HepG2 (cell line): ENCODE results near the gene STIMATE. TPM values are rescaled to one million over a fixed set of nuclear protein-coding genes. Genes with fewer than 3 reads are reported as not detected.

Experiments used
- ATAC-seq: fragments of 200-7000 bp; cut with Tn5 transposase; 3 replicates; pipeline ENCODE4 v1.9.1; 2020; ENCODE audit warnings: mild to moderate bottlenecking, moderate library complexity
- BruUV-seq: library from RNA; stranded (reverse); fragments of 400-500 nt; replicated peaks from 2 replicates; lab custom pipeline; 2021; lab: Mats Ljungman, UMichigan
- CTCF ChIA-PET: fragments of 300-600 bp; formaldehyde crosslinking; extraction: SDS; loops from one replicate; lab custom pipeline; 2021; ENCODE audit warnings: low total read pairs, inconsistent platforms, low intra/inter-chr PET ratio; lab: Yijun Ruan, JAX
- POLR2A ChIA-PET: fragments of 350-600 bp; sonication (Branson Sonifier 250); formaldehyde crosslinking; loops from one replicate; lab custom pipeline; 2020; ENCODE audit warnings: antibody characterized with exemption, inconsistent platforms; lab: Yijun Ruan, JAX
- DNase-seq: peaks from one replicate; pipeline ENCODE4 v3.0.0-alpha.2; 2015; ENCODE audit warnings: low spot score
- FAIRE-seq: peaks from 3 replicates; lab custom pipeline; 2011; peaks lifted over from hg19 to GRCh38; lab: Jason Lieb, UNC
- H2AFZ ChIP-seq: one replicate; pipeline ENCODE4 v1.6.1; 2011; ENCODE audit warnings: low read length, inconsistent platforms
- H3K27ac ChIP-seq: fragments of 300-600 bp; 3 replicates; pipeline ENCODE4 v1.8.0; 2011; ENCODE audit warnings: mixed run types, mild to moderate bottlenecking, mixed read lengths, low read length, inconsistent platforms; ENCODE audit not compliant: insufficient read depth; ENCODE audit errors: extremely low read length
- H3K27me3 ChIP-seq, 2 experiments: fragments of 200-600 bp in 1 of 2; 2 replicates in 1 of 2; 3 replicates in 1 of 2; pipeline versions ENCODE4 v1.6.0 to v1.8.0; 2011; ENCODE audit warnings: low read length in 2 of 2, mild to moderate bottlenecking in 2 of 2, moderate library complexity in 2 of 2, inconsistent platforms in 1 of 2; ENCODE audit not compliant: insufficient read depth in 2 of 2, control insufficient read depth in 1 of 2
- H3K36me3 ChIP-seq, 2 experiments: fragments of 200-600 bp in 1 of 2; replicated peaks in 1 of 2; 2 replicates in 1 of 2; 3 replicates in 1 of 2; pipeline versions ENCODE4 v1.5.1 to v1.8.0; 2011; ENCODE audit warnings: low read length in 2 of 2, inconsistent platforms in 1 of 2; ENCODE audit not compliant: insufficient read depth in 2 of 2, control insufficient read depth in 1 of 2
- H3K4me1 ChIP-seq: 2 replicates; pipeline ENCODE4 v1.5.1; 2012; ENCODE audit warnings: low read length, inconsistent platforms; ENCODE audit not compliant: insufficient read depth
- H3K4me2 ChIP-seq: 2 replicates; pipeline ENCODE4 v1.6.0; 2011; ENCODE audit warnings: low read depth, low read length, inconsistent platforms
- H3K4me3 ChIP-seq, 3 experiments: fragments of 200-600 bp in 1 of 3; sonication (generic), shearing (Covaris generic) in 1 of 3; replicated peaks in 1 of 3; 2 replicates each; pipeline ENCODE4 v1.5.1; 2011 to 2016; ENCODE audit warnings: low read length in 3 of 3, inconsistent platforms in 2 of 3, low read depth in 2 of 3, mild to moderate bottlenecking in 2 of 3, control low read depth in 1 of 3, mixed read lengths in 1 of 3; ENCODE audit not compliant: insufficient read depth in 1 of 3
- H3K79me2 ChIP-seq: one replicate; pipeline ENCODE4 v1.6.1; 2011; ENCODE audit warnings: low read length, inconsistent platforms; ENCODE audit not compliant: insufficient read depth
- H3K9ac ChIP-seq: 2 replicates; pipeline ENCODE4 v1.6.0; 2011; ENCODE audit warnings: mild to moderate bottlenecking, low read depth, low read length, inconsistent platforms; ENCODE audit not compliant: insufficient read depth
- H3K9me3 ChIP-seq: 2 replicates; pipeline ENCODE4 v1.5.1; 2012; ENCODE audit warnings: mild to moderate bottlenecking, low read length
- H4K20me1 ChIP-seq: 2 replicates; pipeline ENCODE4 v1.6.0; 2011; ENCODE audit warnings: inconsistent platforms, mild to moderate bottlenecking, low read length, moderate library complexity; ENCODE audit not compliant: insufficient read depth
- HNRNPL ChIP-seq: fragments of 200-400 bp; formaldehyde crosslinking; IDR thresholded peaks from 2 replicates; pipeline ENCODE4 v1.6.1; 2017; ENCODE audit warnings: mild to moderate bottlenecking, low read depth, low read length
- MBD4 ChIP-seq: IDR thresholded peaks from 2 replicates; pipeline ENCODE4 v1.6.1; 2012; ENCODE audit warnings: low read length, inconsistent platforms, borderline replicate concordance
- NFIB ChIP-seq: sonication (generic); formaldehyde crosslinking; IDR thresholded peaks from 2 replicates; pipeline ENCODE4 v1.9.0; 2021; ENCODE audit warnings: missing genetic modification reagents, mild to moderate bottlenecking, borderline replicate concordance
- ZNF121 ChIP-seq: sonication (generic); formaldehyde crosslinking; IDR thresholded peaks from 2 replicates; pipeline ENCODE4 v1.5.0; 2020; ENCODE audit warnings: mild to moderate bottlenecking, missing genetic modification reagents
- ZNF263 ChIP-seq: sonication (generic); formaldehyde crosslinking; IDR thresholded peaks from 2 replicates; pipeline ENCODE4 v1.4.0; 2020; ENCODE audit warnings: missing genetic modification reagents
- ZNF468 ChIP-seq: sonication (generic); formaldehyde crosslinking; IDR thresholded peaks from 2 replicates; pipeline ENCODE4 v1.8.0; 2022; ENCODE audit warnings: mild to moderate bottlenecking, moderate library complexity, missing genetic modification reagents
- ZSCAN25 ChIP-seq: sonication (generic); formaldehyde crosslinking; IDR thresholded peaks from 2 replicates; pipeline ENCODE4 v1.8.0; 2022; ENCODE audit warnings: mild to moderate bottlenecking, missing genetic modification reagents
- WGBS: methylation state at CpG from one replicate; pipeline ENCODE4 v1.1.6; 2017; ENCODE audit warnings: low lambda C conversion rate; 5-methylcytosine and 5-hydroxymethylcytosine counted together
- in situ Hi-C: cut with HindIII; loops from 2 replicates; pipeline ENCODE4 v1.10.0; 2017; ENCODE audit warnings: low pct_unique_long_range_greater_than_20kb; ENCODE audit not compliant: extremely low pct_ligation_motif_present
- intact Hi-C: fragments of 100-400 bp; cut with micrococcal nuclease; formaldehyde crosslinking; loops from one replicate; pipeline ENCODE4 v1.10.0; 2022; ENCODE audit not compliant: unreplicated experiment
- polyA plus RNA-seq, 8 experiments: library from polyadenylated mRNA; depleted of rRNA in 3 of 8; stranded (reverse) in 7 of 8; unstranded in 1 of 8; fragments of >200 nt; fragmentation: Illumina TruSeq in 4 of 8; extraction: Trizol in 4 of 8; gene quantifications; 2 replicates each; pipeline versions ENCODE4 v1.2.1 to v1.2.3, GENCODE V29; 2011 to 2016; ENCODE audit warnings: low read depth in 4 of 8, missing spikeins in 1 of 8, mixed read lengths in 1 of 8; ENCODE audit not compliant: insufficient read depth in 1 of 8
- total RNA-seq, 5 experiments: library from RNA; depleted of rRNA; stranded (reverse); fragments of >200 nt; fragmentation: Illumina TruSeq; extraction: Trizol; gene quantifications; 2 replicates each; pipeline ENCODE4 v1.2.3, GENCODE V29; 2016; ENCODE audit warnings: low read depth in 1 of 5
- TF ChIP-seq, protein P1 (sequence below): sonication (generic); formaldehyde crosslinking; IDR thresholded peaks from 2 replicates; pipeline ENCODE4 v1.5.0; 2020; ENCODE audit warnings: missing genetic modification reagents
- TF ChIP-seq, protein P2 (sequence below): sonication (generic); formaldehyde crosslinking; IDR thresholded peaks from 2 replicates; pipeline ENCODE4 v1.4.0; 2020; ENCODE audit warnings: missing genetic modification reagents, borderline replicate concordance

STIMATE gene
- total and polyA plus RNA-seq, 2 of the 13 experiments (the other 11 are each of a cell fraction or from before 2014, with no cell fraction given): 5.7 to 11.7 TPM

DNA sequence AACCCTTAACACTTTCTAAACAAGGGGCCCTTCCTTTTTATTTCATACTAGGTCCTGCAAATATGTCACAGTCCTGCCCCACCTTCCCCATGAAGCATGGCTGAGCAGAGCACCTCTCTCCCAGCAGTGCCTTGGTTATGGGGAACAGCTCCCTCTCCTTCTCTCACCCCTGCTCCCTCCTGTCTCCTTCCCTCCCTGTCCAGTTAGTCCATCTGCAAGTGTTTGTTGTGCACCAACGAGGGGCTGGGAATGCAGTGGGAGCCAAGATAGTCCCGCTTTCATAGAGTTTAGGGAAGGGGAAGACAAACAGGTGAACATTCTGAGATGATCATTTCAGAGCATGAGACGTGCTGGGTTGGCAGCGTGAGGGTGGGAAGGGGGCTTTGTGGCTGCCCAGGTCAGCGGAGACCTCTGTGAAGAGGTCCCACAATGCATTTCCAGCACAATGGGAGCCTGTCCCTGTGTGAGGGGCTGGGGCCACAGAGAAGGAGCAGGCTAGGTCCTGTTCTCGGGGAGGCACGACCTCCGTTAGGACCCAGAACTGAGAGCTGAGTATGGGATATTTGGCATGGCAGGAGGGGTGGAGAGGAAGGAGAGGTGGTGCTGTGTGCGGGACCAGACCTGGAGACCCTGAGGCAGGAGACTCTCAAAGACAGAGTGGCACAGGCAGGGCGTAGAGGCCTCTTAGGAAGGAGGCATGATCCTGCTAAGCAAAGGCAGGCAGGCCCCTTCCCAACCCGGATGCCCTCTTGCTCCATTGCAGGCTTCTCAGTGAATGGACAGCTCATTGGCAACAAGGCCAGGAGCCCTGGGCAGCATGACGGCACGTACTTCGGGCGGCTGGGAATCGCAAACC is 108.2 kb downstream of the STIMATE start:
- POLR2A ChIA-PET: interaction anchor here (4.4 kb wide), 1 partner anchor 18 kb away, joined by 21 read pairs; the partner anchor contains the start of gene NEK4
- TF ChIP-seq ZSCAN25 (peak; percentile 58; the same call in 1 of the 2 replicates), MBD4 (no peak)
- intact Hi-C loops: no loop called here
- H3K27ac ChIP-seq: no peak overlapping the region
- in situ Hi-C loops: no loop called here
- no peak overlapping the region; a peak in 1 of 6 replicates for H3K4me3 ChIP-seq
- no peak overlapping the region for H3K9ac ChIP-seq
- no peaks in the 10 kb centered on the region for H3K27me3 ChIP-seq
- FAIRE-seq (no peak), DNase-seq (no peak), ATAC-seq (no peak)
- 83% methylated on average over 11 of the region's 16 CpGs for WGBS
- no peaks in the 10 kb centered on the region for H3K79me2 ChIP-seq
- no peaks in the 10 kb centered on the region for H3K36me3 ChIP-seq
- no peak overlapping the region for H2AFZ ChIP-seq
- no TSS peak for BruUV-seq
- H3K4me2 ChIP-seq: peak overlapping the region; percentile 30; the same call in 1 of the 2 replicates
- CTCF ChIA-PET: no interaction called here
- no peaks in the 10 kb centered on the region for H3K9me3 ChIP-seq
- peaks cover 100% of the 10 kb centered on the region for H3K4me1 ChIP-seq
- H4K20me1 ChIP-seq: no peaks in the 10 kb centered on the region

GRCh38 chr3:52787672-52788625 is 109.4 kb downstream of the STIMATE start:
- CTCF ChIA-PET: no interaction called here
- POLR2A ChIA-PET: interaction anchor here (0.6 to 18.4 kb wide), 7 partner anchors 8 to 146 kb away, joined by 3 to 466 read pairs (median 4); partner anchors contain the start of genes ITIH1, ITIH3 and NEK4
- H3K4me1 ChIP-seq: peaks cover 96% of the 10 kb centered on the region
- no peak for TF ChIP-seq NFIB (CRISPR knock-in tag)
- no peak for TF ChIP-seq ZNF468
- no peak for TF ChIP-seq ZNF263 (CRISPR knock-in tag)
- TF ChIP-seq, protein P1, sequence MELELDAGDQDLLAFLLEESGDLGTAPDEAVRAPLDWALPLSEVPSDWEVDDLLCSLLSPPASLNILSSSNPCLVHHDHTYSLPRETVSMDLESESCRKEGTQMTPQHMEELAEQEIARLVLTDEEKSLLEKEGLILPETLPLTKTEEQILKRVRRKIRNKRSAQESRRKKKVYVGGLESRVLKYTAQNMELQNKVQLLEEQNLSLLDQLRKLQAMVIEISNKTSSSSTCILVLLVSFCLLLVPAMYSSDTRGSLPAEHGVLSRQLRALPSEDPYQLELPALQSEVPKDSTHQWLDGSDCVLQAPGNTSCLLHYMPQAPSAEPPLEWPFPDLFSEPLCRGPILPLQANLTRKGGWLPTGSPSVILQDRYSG (CRISPR knock-in tag): no peak
- 0 out of 2 replicates have a peak, but pooled peaks have one; percentile 51 for TF ChIP-seq HNRNPL
- TF ChIP-seq ZNF121 (CRISPR knock-in tag): peak; percentile 77
- TF ChIP-seq, protein P2, sequence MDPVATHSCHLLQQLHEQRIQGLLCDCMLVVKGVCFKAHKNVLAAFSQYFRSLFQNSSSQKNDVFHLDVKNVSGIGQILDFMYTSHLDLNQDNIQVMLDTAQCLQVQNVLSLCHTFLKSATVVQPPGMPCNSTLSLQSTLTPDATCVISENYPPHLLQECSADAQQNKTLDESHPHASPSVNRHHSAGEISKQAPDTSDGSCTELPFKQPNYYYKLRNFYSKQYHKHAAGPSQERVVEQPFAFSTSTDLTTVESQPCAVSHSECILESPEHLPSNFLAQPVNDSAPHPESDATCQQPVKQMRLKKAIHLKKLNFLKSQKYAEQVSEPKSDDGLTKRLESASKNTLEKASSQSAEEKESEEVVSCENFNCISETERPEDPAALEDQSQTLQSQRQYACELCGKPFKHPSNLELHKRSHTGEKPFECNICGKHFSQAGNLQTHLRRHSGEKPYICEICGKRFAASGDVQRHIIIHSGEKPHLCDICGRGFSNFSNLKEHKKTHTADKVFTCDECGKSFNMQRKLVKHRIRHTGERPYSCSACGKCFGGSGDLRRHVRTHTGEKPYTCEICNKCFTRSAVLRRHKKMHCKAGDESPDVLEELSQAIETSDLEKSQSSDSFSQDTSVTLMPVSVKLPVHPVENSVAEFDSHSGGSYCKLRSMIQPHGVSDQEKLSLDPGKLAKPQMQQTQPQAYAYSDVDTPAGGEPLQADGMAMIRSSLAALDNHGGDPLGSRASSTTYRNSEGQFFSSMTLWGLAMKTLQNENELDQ (CRISPR knock-in tag): no peak

More at GRCh38 chr3:52787672-52788625, 109.4 kb downstream of the STIMATE start:
- H4K20me1 ChIP-seq: no peaks in the 10 kb centered on the region
- peak overlapping the region; percentile 83 for H3K4me2 ChIP-seq
- in situ Hi-C loops (no loop called here), intact Hi-C loops (loop anchor here (1.0 to 2.0 kb wide), 2 partner anchors 13 to 17 kb away; partner anchors contain the start of gene NEK4)
- H3K27ac ChIP-seq: peak overlapping the region; percentile 20
- DNase-seq: peak; percentile 23
- H3K9ac ChIP-seq: peak overlapping the region; percentile 47
- no peaks in the 10 kb centered on the region for H3K79me2 ChIP-seq
- FAIRE-seq: peak; percentile 42
- H3K9me3 ChIP-seq: no peaks in the 10 kb centered on the region
- 24% methylated on average over 15 of the region's 17 CpGs for WGBS
- BruUV-seq: no TSS peak
- H3K27me3 ChIP-seq: no peaks in the 10 kb centered on the region
- H3K36me3 ChIP-seq: no peaks in the 10 kb centered on the region
- H3K4me3 ChIP-seq: peak overlapping the region; percentile 31 to 60 (median 31)
- no peak overlapping the region for H2AFZ ChIP-seq
- peak; percentile 68 for ATAC-seq
